MCF 10A (cell line): ENCODE results near the gene MGMT. TPM values are rescaled to one million over a fixed set of nuclear protein-coding genes. Genes with fewer than 3 reads are reported as not detected.
A peak's percentile ranks its signal among the peaks of the same experiment; 100 is the strongest.

Source experiments
- Bru-seq: library from RNA; stranded (reverse); fragments of 400-500 nt; gene quantifications from one replicate; lab custom pipeline; 2021; lab: Mats Ljungman, UMichigan
- BruChase-seq, 2 experiments: library from RNA; stranded (reverse); fragments of 400-500 nt; gene quantifications; one replicate each; lab custom pipeline; 2021; lab: Mats Ljungman, UMichigan
- BruUV-seq: library from RNA; stranded (reverse); fragments of 400-500 nt; replicated peaks from 2 replicates; lab custom pipeline; 2021; lab: Mats Ljungman, UMichigan
- CTCF ChIA-PET: fragments of 300-600 bp; sonication (Branson Sonifier 250); formaldehyde crosslinking; extraction: SDS; loops from one replicate; lab custom pipeline; 2021; ENCODE audit warnings: antibody characterized with exemption, inconsistent platforms; lab: Yijun Ruan, JAX
- POLR2A ChIA-PET: fragments of 300-600, 350-650 bp; sonication (Branson Sonifier 250); formaldehyde crosslinking; extraction: SDS; loops from one replicate; lab custom pipeline; 2020; ENCODE audit warnings: antibody characterized with exemption, inconsistent platforms; lab: Yijun Ruan, JAX
- DNase-seq: peaks from one replicate; pipeline ENCODE4 v3.0.0-alpha.2; 2018; ENCODE audit not compliant: unreplicated experiment
- H3K27ac Mint-ChIP-seq: one replicate; pipeline ENCODE4 v1.8.0; 2022; ENCODE audit warnings: mild to moderate bottlenecking, low read depth, mixed read lengths; ENCODE audit not compliant: unreplicated experiment
- H3K27me3 Mint-ChIP-seq: one replicate; pipeline ENCODE4 v1.8.0; 2022; ENCODE audit warnings: mixed read lengths; ENCODE audit not compliant: insufficient read depth, unreplicated experiment
- H3K36me3 Mint-ChIP-seq: one replicate; pipeline ENCODE4 v1.8.0; 2022; ENCODE audit warnings: mild to moderate bottlenecking, moderate library complexity, mixed read lengths; ENCODE audit not compliant: insufficient read depth, unreplicated experiment
- H3K4me1 Mint-ChIP-seq: one replicate; pipeline ENCODE4 v1.8.0; 2022; ENCODE audit warnings: mixed read lengths; ENCODE audit not compliant: insufficient read depth, unreplicated experiment
- H3K4me3 Mint-ChIP-seq: one replicate; pipeline ENCODE4 v1.8.0; 2022; ENCODE audit warnings: mild to moderate bottlenecking, moderate library complexity, mixed read lengths; ENCODE audit not compliant: unreplicated experiment
- H3K9me3 Mint-ChIP-seq: one replicate; pipeline ENCODE4 v1.8.0; 2022; ENCODE audit warnings: mixed read lengths; ENCODE audit not compliant: unreplicated experiment
- intact Hi-C: fragments of 100-400 bp; cut with micrococcal nuclease; formaldehyde crosslinking; loops from 2 replicates; pipeline ENCODE4 v1.14.1; 2022
- long read RNA-seq: library from polyadenylated mRNA; stranded (forward); transcript quantifications from one replicate; pipeline ENCODE4 v2.0.0, GENCODE V29; 2022
- total RNA-seq: library from RNA; stranded (reverse); gene quantifications from 2 replicates; pipeline ENCODE4 v1.2.3, GENCODE V29; 2022
- TF ChIP-seq, protein P1 (sequence below): fragments of 200-600 bp; IDR thresholded peaks from one replicate; pipeline ENCODE4 v1.8.0; 2022; ENCODE audit warnings: antibody characterized with exemption, mild to moderate bottlenecking; ENCODE audit not compliant: unreplicated experiment

The MGMT gene
- total RNA-seq (16.5 and 18.0 TPM in 2 replicates), Bru-seq, nascent RNA (percentile 55 among the genes with signal in this experiment), BruChase-seq, experiment 1, labeled RNA remaining after a 6-hour chase (percentile 41 among the genes with signal in this experiment), BruChase-seq, experiment 2, labeled RNA remaining after a 2-hour chase (percentile 50 among the genes with signal in this experiment)
- long read RNA-seq, transcript MGMT-201 (5 exons, 1,759 nt): major isoform, 39 of 54 reads
- long read RNA-seq, partial matches to known transcripts: 11 of 54 reads
- long read RNA-seq, other reads (novel, unspliced or antisense): 4 of 54 reads

GRCh38 chr10:129466703-129467358, at the start of gene MGMT:
MGMT (plus strand) TSS chr10:129467241.
- H3K4me3 Mint-ChIP-seq: peak within 1 kb of the TSS; percentile 73
- POLR2A ChIA-PET: interaction anchor here (1.1 to 1.3 kb wide), 3 partner anchors 79 to 669 kb away, joined by 3 to 6 read pairs (median 3); partner anchors contain the start of genes C10orf143 and GLRX3
- CTCF ChIA-PET: interaction anchor here (0.7 kb wide), 2 partner anchors 631 to 1432 kb away, joined by 3 read pairs; no protein-coding TSS in a partner anchor
- BruUV-seq: no TSS peak
- H3K9me3 Mint-ChIP-seq: no peaks in the 10 kb centered on the region
- intact Hi-C loops: loop anchor here (10.0 kb wide), 2 partner anchors 168 to 668 kb away; partner anchors contain the start of gene GLRX3
- H3K27ac Mint-ChIP-seq: no peak within 1 kb of the TSS
- TF ChIP-seq, protein P1, sequence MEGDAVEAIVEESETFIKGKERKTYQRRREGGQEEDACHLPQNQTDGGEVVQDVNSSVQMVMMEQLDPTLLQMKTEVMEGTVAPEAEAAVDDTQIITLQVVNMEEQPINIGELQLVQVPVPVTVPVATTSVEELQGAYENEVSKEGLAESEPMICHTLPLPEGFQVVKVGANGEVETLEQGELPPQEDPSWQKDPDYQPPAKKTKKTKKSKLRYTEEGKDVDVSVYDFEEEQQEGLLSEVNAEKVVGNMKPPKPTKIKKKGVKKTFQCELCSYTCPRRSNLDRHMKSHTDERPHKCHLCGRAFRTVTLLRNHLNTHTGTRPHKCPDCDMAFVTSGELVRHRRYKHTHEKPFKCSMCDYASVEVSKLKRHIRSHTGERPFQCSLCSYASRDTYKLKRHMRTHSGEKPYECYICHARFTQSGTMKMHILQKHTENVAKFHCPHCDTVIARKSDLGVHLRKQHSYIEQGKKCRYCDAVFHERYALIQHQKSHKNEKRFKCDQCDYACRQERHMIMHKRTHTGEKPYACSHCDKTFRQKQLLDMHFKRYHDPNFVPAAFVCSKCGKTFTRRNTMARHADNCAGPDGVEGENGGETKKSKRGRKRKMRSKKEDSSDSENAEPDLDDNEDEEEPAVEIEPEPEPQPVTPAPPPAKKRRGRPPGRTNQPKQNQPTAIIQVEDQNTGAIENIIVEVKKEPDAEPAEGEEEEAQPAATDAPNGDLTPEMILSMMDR: no peak
- H3K36me3 Mint-ChIP-seq: no peaks in the 10 kb centered on the region
- no peaks in the 10 kb centered on the region for H3K27me3 Mint-ChIP-seq
- no peaks in the 10 kb centered on the region for H3K4me1 Mint-ChIP-seq
- DNase-seq: peak; percentile 86

DNA sequence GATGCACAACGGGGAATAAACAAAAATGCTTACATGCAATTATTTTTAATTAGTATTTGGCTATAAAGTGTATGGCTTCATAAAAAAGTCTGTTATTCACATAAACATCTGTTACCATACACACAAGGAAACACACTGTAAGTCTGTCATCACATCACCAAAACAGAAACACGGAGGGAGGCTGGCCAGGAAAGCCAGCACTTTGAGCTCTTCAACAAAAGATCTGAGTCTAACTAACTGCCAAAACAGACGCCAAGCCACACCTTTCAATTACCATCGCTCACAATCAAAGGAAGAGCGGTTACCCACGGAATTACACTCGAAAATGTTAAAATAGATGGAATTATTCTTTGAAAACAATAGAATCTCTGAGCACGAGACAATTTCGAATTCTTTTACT, 49.2 kb upstream of the MGMT start:
- H3K27me3 Mint-ChIP-seq: peaks cover 15% of the 10 kb centered on the region
- H3K4me1 Mint-ChIP-seq: no peaks in the 10 kb centered on the region
- no peak overlapping the region for H3K27ac Mint-ChIP-seq
- ChIA-PET POLR2A (interaction anchor here (0.7 to 1.0 kb wide), 3 partner anchors 10 to 114 kb away, joined by 3 to 5 read pairs (median 3); no protein-coding TSS in a partner anchor), CTCF (no interaction called here)
- no TSS peak for BruUV-seq
- no peaks in the 10 kb centered on the region for H3K9me3 Mint-ChIP-seq
- no peaks in the 10 kb centered on the region for H3K36me3 Mint-ChIP-seq
- no peak overlapping the region for H3K4me3 Mint-ChIP-seq
- TF ChIP-seq, protein P1: no peak
- no peak for DNase-seq
- intact Hi-C loops: no loop called here

- Mint-ChIP-seq H3K27me3 (peaks cover 7% of the 10 kb centered on the region), H3K4me3 (no peak overlapping the region), H3K9me3 (no peaks in the 10 kb centered on the region), H3K36me3 (no peaks in the 10 kb centered on the region), H3K27ac (no peak overlapping the region), H3K4me1 (no peaks in the 10 kb centered on the region)
- intact Hi-C loops: no loop called here
- no TSS peak for BruUV-seq
- DNase-seq: no peak
- ChIA-PET CTCF (no interaction called here), POLR2A (no interaction called here)
- TF ChIP-seq, protein P1: no peak
These were observed 48.4 kb upstream of the MGMT start for GRCh38 chr10:129418496-129419225.
